ENCODE measurements around the gene ICAM3. TPM values are rescaled to one million over a fixed set of nuclear protein-coding genes. Genes with fewer than 3 reads are reported as not detected.

Gene ICAM3
- total RNA-seq, 1 experiment from 2014 or later: 28.3 TPM

- no CpG with 5 or more reads among the region's 63 CpGs for WGBS (ENCODE audit: extremely low coverage, insufficient read length, low lambda C conversion rate)
- H3K23me2 ChIP-seq (ENCODE audit: insufficient read length, low read depth, low read length, poor library complexity, severe bottlenecking): peaks cover 10% of the 10 kb centered on the region
- no peak overlapping the region for H3K23ac ChIP-seq (ENCODE audit: insufficient read length, low read depth, low read length)
- no peaks in the 10 kb centered on the region for H3K9me3 Mint-ChIP-seq
- TF ChIP-seq CTCF (conservative IDR thresholded peaks at IDR 0.05): no peak
- H3K4ac ChIP-seq (ENCODE audit: low read depth, low read length): no peak overlapping the region
- H3K4me2 ChIP-seq (ENCODE audit: insufficient read depth, insufficient read length, low read length): peak overlapping the region; percentile 73
- H3K9me3 ChIP-seq (ENCODE audit: control insufficient read depth, low read depth, low read length): no peaks in the 10 kb centered on the region
- H2BK5ac ChIP-seq (ENCODE audit: insufficient read length, low read length): no peak overlapping the region
- H2BK12ac ChIP-seq (ENCODE audit: insufficient read length, low read depth, low read length): peak overlapping the region; percentile 5
- H3K4me3 Mint-ChIP-seq: peak overlapping the region; percentile 68 to 87
- peaks cover 17 to 18% of the 10 kb centered on the region in 2 experiments for H3K4me1 Mint-ChIP-seq
- H3K4me1 ChIP-seq (ENCODE audit: insufficient read depth, low read length): no peaks in the 10 kb centered on the region
- H2AFZ ChIP-seq (ENCODE audit: low read length): no peak overlapping the region
- no peaks in the 10 kb centered on the region for H3K27me3 ChIP-seq (ENCODE audit: insufficient read depth, low read length)
- no peak overlapping the region for H2AK5ac ChIP-seq (ENCODE audit: insufficient read length, low read length)
- no peak overlapping the region for H3K27ac ChIP-seq (ENCODE audit: insufficient read length, low read depth, low read length)
- no peak overlapping the region for H2BK120ac ChIP-seq (ENCODE audit: low read depth, low read length, poor library complexity, severe bottlenecking)
- no peak overlapping the region for H4K8ac ChIP-seq (replicated peaks; ENCODE audit: insufficient read length, low read depth, low read length)
- peak; percentile 98 for DNase-seq
- H2BK15ac ChIP-seq (ENCODE audit: low read depth, low read length): no peak overlapping the region
- no peaks in the 10 kb centered on the region; the same call in 1 of the 2 replicates for H3K27me3 Mint-ChIP-seq (ENCODE audit: low read depth)
- H3K79me1 ChIP-seq (ENCODE audit: insufficient read depth, low read depth, low read length, poor library complexity, severe bottlenecking): no peaks in the 10 kb centered on the region
- no peaks in the 10 kb centered on the region for H3K79me2 ChIP-seq (ENCODE audit: insufficient read depth, low read length)
- H3K9ac ChIP-seq (ENCODE audit: extremely low read depth, insufficient read length, low read length): peak overlapping the region; percentile 21
- H3K27ac Mint-ChIP-seq: peak overlapping the region; percentile 78 to 97 (median 91); a peak in 5 of 7 replicates
- no peak overlapping the region for H3K56ac ChIP-seq (ENCODE audit: insufficient read length, low read depth, low read length)
- peak overlapping the region; percentile 59 for H3K18ac ChIP-seq (ENCODE audit: insufficient read length, low read depth, low read length)
- no peak overlapping the region for H4K91ac ChIP-seq (ENCODE audit: insufficient read length, low read depth, low read length)
- H3T11ph ChIP-seq (ENCODE audit: low read length): no peak overlapping the region
- H2BK20ac ChIP-seq (ENCODE audit: low read depth, low read length, poor library complexity, severe bottlenecking): no peak overlapping the region
- H3K14ac ChIP-seq (ENCODE audit: insufficient read depth, low read length): peak overlapping the region; percentile 75
- no peaks in the 10 kb centered on the region for H4K20me1 ChIP-seq (ENCODE audit: control insufficient read depth, insufficient read depth, insufficient read length)
- no peak overlapping the region for H4K5ac ChIP-seq (ENCODE audit: insufficient read length, low read depth, low read length)
- H3K36me3 Mint-ChIP-seq (ENCODE audit: insufficient read depth in 1 of 3, low read depth in 3 of 3): peaks cover 5 to 31% (median 17%) of the 10 kb centered on the region in 3 experiments; a peak in 6 of 7 replicates
These were observed 13.6 kb upstream of the ICAM3 start for GRCh38 chr19:10352764-10353671.

All from H9 (cell line).